ENCODE data around the gene CNOT3.

The CNOT3 gene

DNA sequence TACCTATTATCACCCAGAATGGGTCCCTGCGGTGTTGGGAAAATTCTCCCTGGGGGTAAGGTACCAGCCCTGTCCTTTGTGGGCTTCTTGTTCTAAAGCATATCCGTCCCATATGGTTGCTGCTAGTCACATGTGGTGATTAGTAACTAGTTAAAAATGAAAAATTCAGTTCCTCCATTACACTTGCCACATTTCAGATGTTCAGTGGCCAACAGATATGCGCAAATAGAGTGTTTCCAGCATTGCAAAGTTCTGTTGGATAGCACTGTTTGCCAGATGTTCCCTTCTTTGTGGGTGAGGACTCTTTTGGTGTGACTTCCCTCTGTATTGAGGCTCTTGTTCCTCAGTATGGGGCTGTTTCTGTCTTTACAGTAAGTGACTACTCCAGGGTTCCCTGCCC is 3.8 kb downstream of the CNOT3 start:
- TF ChIP-seq CTCF (IDR thresholded peaks at IDR 0.05; ENCODE audit: low read depth, low read length): no peak
- no peak for DNase-seq (ENCODE audit: low read depth in 2 of 2)
- H3K4me3 ChIP-seq (replicated peaks in 1 of 2; ENCODE audit: low read depth in 2 of 2, low read length in 2 of 2): no peak overlapping the region

GRCh38 chr19:54142166-54142780 is 4.7 kb downstream of the CNOT3 start:
- no peak for DNase-seq (ENCODE audit: low read depth in 2 of 2)
- TF ChIP-seq CTCF (IDR thresholded peaks at IDR 0.05; ENCODE audit: low read depth, low read length): no peak
- H3K4me3 ChIP-seq (replicated peaks in 1 of 2; ENCODE audit: low read depth in 2 of 2, low read length in 2 of 2): no peak overlapping the region

- H3K4me3 ChIP-seq (replicated peaks in 1 of 2; ENCODE audit: low read depth in 2 of 2, low read length in 2 of 2): no peak overlapping the region
- DNase-seq (ENCODE audit: low read depth in 2 of 2): no peak
- TF ChIP-seq CTCF (IDR thresholded peaks at IDR 0.05; ENCODE audit: low read depth, low read length): no peak
Observed at GRCh38 chr19:54145541-54146158, 8.1 kb downstream of the CNOT3 start.

DNA sequence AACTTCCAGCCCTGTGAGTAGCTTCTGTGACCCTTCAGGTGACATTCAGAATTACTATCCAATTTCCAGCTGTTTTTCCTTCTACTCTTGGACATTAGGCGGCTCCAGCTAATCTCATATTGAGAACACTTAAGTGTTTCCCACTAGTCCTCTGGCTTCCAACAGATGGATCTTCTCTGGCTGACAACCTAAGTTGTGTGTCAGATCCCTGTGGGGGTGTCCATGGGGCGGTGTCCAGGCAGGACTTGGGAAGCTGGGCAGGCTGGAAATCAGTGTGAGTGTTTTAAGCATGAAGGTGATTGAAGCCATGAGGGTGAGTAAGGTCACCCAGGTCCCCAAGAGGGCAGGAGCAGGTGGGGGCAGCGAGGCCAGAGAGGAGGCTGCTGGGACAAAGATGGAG is 10.1 kb downstream of the CNOT3 start:
- DNase-seq (ENCODE audit: low read depth in 2 of 2): peak; percentile 45 to 52
- TF ChIP-seq CTCF (IDR thresholded peaks at IDR 0.05; ENCODE audit: low read depth, low read length): no peak

DNA sequence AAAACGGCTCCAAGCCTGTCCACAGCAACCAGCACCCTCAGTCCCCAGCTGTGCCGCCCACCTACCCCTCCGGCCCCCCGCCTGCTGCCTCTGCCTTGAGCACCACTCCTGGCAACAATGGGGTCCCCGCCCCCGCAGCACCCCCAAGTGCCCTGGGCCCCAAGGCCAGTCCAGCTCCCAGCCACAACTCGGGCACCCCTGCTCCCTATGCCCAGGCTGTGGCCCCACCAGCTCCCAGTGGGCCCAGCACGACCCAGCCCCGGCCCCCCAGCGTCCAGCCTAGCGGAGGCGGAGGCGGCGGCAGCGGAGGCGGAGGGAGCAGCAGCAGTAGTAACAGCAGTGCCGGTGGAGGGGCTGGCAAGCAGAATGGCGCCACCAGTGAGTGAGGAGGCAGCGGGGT is 10.6 kb downstream of the CNOT3 start:
- TF ChIP-seq CTCF (IDR thresholded peaks at IDR 0.05; ENCODE audit: low read depth, low read length): no peak
- no peak overlapping the region for H3K4me3 ChIP-seq (replicated peaks in 1 of 2; ENCODE audit: low read depth in 2 of 2, low read length in 2 of 2)
- no peak for DNase-seq (ENCODE audit: low read depth in 2 of 2)

More for the DNA sequence above, 10.1 kb downstream of the CNOT3 start:
- no peak overlapping the region for H3K4me3 ChIP-seq (replicated peaks in 1 of 2; ENCODE audit: low read depth in 2 of 2, low read length in 2 of 2)

GRCh38 chr19:54149021-54149812 is 11.7 kb downstream of the CNOT3 start:
- no peak overlapping the region for H3K4me3 ChIP-seq (replicated peaks in 1 of 2; ENCODE audit: low read depth in 2 of 2, low read length in 2 of 2)
- DNase-seq (ENCODE audit: low read depth in 2 of 2): no peak
- no peak for TF ChIP-seq CTCF (IDR thresholded peaks at IDR 0.05; ENCODE audit: low read depth, low read length)
